IPS-20b (cell line): ENCODE data around the gene ADK.

ENCODE experiments used
- H3K27ac ChIP-seq: one replicate; pipeline ENCODE4 v1.5.1; 2013; ENCODE audit warnings: low read length
- H3K27me3 ChIP-seq: 2 replicates; pipeline ENCODE4 v1.6.1; 2013; ENCODE audit warnings: mild to moderate bottlenecking, low read length, inconsistent platforms; ENCODE audit not compliant: insufficient read depth
- H3K36me3 ChIP-seq: 2 replicates; pipeline ENCODE4 v1.6.1; 2013; ENCODE audit warnings: low read depth, mild to moderate bottlenecking, inconsistent platforms, low read length, moderate library complexity; ENCODE audit not compliant: insufficient read depth
- H3K4me1 ChIP-seq: 2 replicates; pipeline ENCODE4 v1.6.1; 2013; ENCODE audit warnings: mild to moderate bottlenecking, control low read depth, inconsistent platforms, low read length, moderate library complexity; ENCODE audit not compliant: insufficient read depth
- H3K4me3 ChIP-seq: 2 replicates; pipeline ENCODE4 v1.5.1; 2013; ENCODE audit warnings: mild to moderate bottlenecking, low read length, inconsistent platforms
- H3K9ac ChIP-seq: 2 replicates; pipeline ENCODE4 v1.6.1; 2013; ENCODE audit warnings: low read depth, mild to moderate bottlenecking, inconsistent platforms, low read length, moderate library complexity
- H3K9me3 ChIP-seq: 2 replicates; pipeline ENCODE4 v1.6.1; 2013; ENCODE audit warnings: mild to moderate bottlenecking, low read depth, low read length, inconsistent platforms; ENCODE audit not compliant: insufficient read depth

ADK gene

DNA sequence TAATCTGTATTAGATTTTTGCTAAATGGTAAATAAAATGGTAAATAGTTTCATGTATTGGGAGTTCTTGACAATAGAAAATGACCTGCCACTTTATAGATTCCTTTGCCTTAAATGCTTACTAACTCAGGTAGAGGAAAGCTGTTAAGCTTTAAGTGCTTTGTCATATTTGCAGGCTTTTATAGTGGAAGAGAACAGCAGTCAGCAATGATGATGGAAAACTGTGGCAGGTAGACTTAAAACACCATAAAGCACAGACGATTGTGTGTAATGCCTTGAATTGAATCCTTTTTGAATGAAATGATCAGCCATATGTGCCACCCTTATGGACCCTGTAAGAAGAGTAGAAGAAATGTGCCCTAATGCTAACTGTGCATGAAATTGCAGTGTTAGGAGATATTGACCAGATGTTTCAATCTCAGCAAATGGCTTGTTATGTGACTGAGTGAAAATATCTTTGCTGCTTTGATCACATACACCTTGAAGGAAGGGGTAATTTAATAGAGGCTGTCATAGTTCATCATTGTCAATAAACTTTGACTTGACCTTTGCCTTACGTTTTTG, 230.4 kb downstream of the ADK start:
- Histone ChIP-seq H3K9ac (no peak overlapping the region), H3K27me3 (no peaks in the 10 kb centered on the region), H3K27ac (no peak overlapping the region), H3K4me1 (no peaks in the 10 kb centered on the region), H3K9me3 (no peaks in the 10 kb centered on the region), H3K36me3 (no peaks in the 10 kb centered on the region), H3K4me3 (no peak overlapping the region)

DNA sequence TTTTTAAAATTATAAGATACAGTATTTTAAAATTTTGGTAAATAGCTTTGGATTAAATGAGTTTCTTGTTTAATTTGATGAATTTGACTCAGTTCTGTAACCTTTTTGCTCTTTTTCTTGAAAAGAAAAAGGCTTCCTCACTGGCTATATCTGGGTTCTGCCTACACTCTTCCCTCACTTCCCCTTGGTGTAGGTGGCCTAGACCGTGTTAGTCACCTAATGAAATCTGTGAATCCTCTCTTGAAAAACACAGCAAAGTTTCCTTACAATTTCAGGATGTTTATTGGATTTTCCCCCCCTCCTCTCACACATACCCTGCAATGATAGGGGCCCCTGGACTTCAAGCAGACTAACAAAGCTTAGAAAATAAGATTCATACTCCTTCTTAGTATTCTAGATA, 231.6 kb downstream of the ADK start:
- Histone ChIP-seq H3K36me3 (no peaks in the 10 kb centered on the region), H3K9me3 (no peaks in the 10 kb centered on the region), H3K4me1 (no peaks in the 10 kb centered on the region), H3K27ac (no peak overlapping the region), H3K9ac (no peak overlapping the region), H3K27me3 (no peaks in the 10 kb centered on the region), H3K4me3 (no peak overlapping the region)

DNA sequence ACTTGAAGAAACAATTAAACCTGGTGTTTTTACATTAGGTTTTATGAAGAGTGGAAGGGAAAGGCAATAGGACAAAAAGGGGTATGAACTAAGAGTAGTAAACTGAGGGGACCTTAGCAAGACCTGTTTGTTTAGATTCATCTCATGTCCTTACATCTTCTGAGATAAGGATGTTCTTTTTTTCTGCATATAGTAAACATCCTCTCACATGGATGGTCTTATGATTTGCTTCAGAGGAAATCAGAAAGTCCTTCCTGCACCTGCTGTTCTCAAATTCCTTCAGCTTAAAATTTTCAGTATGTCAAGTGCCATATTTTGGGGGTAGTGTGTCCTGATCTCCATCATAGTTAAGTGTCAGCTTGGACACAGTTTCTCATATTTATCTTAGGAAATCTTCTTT, 232.6 kb downstream of the ADK start:
- H3K27ac ChIP-seq = no peak overlapping the region
- no peaks in the 10 kb centered on the region for H3K36me3 ChIP-seq
- H3K4me3 ChIP-seq = no peak overlapping the region
- H3K9ac ChIP-seq = no peak overlapping the region
- no peaks in the 10 kb centered on the region for H3K27me3 ChIP-seq
- H3K9me3 ChIP-seq = no peaks in the 10 kb centered on the region
- no peaks in the 10 kb centered on the region for H3K4me1 ChIP-seq

DNA sequence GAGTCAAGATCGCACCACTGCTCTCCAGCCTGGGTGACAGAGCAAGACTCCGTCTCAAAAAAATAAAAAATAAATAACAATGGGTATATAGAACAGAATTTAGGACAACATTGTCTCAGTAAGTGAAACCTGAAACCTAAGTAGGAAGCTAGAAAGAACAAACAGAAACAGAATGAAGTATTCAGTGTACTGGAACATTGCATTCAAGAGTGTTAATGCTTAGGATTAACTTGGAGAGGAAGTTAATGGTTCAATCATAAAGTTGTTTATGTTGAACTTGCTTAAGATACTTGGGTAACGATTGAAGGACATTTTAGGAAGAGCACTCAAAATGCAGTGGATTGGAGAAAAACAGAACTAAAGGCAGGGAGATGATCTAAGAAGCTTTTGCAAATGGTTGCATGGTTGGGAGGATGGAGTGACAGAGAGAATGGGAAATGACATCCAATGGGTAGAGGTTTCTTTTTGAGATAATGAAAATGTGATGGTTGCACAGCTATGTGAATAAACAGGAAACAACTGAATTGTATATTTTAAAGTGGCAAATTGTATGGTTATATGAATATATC, 233.7 kb downstream of the ADK start:
- Histone ChIP-seq H3K27ac (no peak overlapping the region), H3K36me3 (no peaks in the 10 kb centered on the region), H3K27me3 (no peaks in the 10 kb centered on the region), H3K9ac (no peak overlapping the region), H3K4me1 (no peaks in the 10 kb centered on the region), H3K9me3 (no peaks in the 10 kb centered on the region), H3K4me3 (no peak overlapping the region)

DNA sequence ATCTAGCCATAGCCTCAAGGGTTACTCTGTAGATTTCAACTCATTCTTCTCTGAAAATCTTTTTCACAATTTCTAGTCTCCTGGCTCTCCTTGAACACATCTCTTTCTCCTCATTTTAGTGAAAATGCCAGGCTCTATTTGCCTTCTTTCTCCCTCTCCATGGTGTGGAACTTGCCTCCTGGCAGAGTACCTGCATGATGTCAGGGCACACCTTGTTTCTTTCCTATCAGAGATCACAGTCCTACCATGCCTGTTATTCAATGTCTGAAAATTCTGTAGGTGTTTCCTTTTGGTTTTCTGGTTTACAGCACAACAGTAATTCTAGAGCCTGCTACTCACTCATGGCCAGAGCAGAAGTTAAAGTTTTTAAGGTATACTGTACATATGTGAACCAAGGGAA, 237.8 kb downstream of the ADK start:
- Histone ChIP-seq H3K4me1 (no peaks in the 10 kb centered on the region), H3K27me3 (no peaks in the 10 kb centered on the region), H3K4me3 (no peak overlapping the region)

DNA sequence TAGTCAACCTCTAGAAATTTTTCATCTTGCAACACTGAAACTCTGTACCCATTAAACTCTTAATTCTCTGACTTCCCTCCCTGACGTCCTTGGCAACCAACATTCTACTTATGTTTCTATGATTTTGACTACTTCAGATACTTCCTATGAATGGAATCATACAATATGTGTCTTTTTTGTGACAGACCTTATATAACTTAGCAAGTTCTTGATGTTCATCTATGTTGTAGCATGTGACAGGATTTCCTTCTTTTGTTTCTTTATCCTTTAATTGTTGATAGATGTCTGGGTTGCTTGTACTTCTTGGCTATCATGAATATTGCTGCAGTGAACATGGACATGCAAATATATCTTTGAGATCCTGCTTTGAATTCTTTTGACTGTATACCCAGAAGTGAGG, 240.8 kb downstream of the ADK start:
- no peak overlapping the region for H3K4me3 ChIP-seq
- H3K36me3 ChIP-seq = no peaks in the 10 kb centered on the region
- no peaks in the 10 kb centered on the region for H3K9me3 ChIP-seq
- H3K27me3 ChIP-seq = no peaks in the 10 kb centered on the region
- H3K9ac ChIP-seq = no peak overlapping the region
- H3K4me1 ChIP-seq = no peaks in the 10 kb centered on the region
- H3K27ac ChIP-seq = no peak overlapping the region

More for the DNA sequence above, 237.8 kb downstream of the ADK start:
- H3K27ac ChIP-seq = no peak overlapping the region
- no peaks in the 10 kb centered on the region for H3K9me3 ChIP-seq
- no peak overlapping the region for H3K9ac ChIP-seq
- no peaks in the 10 kb centered on the region for H3K36me3 ChIP-seq

DNA sequence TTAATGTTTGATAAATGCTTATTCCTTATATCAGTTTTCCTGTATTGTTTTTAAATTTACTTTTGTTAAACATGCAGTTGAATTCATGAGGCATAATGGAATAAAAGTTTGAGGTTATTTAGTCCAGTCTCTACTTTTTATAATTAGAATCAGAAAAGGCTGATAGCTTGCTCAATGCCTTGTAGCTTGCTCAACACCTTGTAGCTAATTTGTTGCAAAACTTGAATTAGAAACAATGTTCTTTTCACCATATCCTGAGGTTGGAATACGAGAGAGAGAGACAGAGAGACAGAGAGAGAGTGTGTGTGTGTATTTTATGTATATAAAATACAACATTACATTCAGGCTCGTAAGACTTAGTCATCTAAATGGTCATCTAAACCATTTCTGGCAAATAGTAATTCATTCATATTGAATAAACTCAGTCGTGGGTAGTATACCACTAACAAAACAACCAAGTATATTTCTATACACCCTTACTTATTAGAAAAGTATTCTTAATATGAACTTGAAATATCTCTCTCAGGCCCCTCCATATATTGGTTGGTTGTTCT, 243.5 kb downstream of the ADK start:
- no peaks in the 10 kb centered on the region for H3K4me1 ChIP-seq
- no peak overlapping the region for H3K4me3 ChIP-seq
- no peaks in the 10 kb centered on the region for H3K9me3 ChIP-seq
- no peak overlapping the region for H3K27ac ChIP-seq
- no peaks in the 10 kb centered on the region for H3K27me3 ChIP-seq
- no peak overlapping the region for H3K9ac ChIP-seq
- H3K36me3 ChIP-seq = no peaks in the 10 kb centered on the region

DNA sequence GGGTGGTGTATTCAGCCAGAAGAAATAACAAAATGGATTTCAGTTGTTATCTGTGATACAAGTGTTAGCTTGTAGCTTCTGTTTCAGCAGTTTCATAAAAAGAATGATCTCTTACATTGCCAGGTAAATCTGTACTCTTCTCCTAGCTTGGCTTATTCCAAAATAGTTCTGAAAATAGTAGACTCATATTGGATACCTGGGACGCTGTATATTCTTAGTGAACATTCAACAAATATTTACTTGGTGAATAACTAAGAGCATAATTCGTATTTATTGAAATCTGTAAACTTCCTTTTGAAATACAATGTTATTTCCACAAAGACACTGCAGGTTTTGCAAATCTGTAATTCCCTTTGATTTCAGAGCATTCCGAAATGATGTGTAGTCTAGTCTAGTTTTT, 249.2 kb downstream of the ADK start:
- H3K4me1 ChIP-seq = no peaks in the 10 kb centered on the region
- no peak overlapping the region for H3K4me3 ChIP-seq
- H3K9me3 ChIP-seq = peaks cover 6% of the 10 kb centered on the region; the same call in 1 of the 2 replicates
- H3K9ac ChIP-seq = no peak overlapping the region
- no peak overlapping the region for H3K27ac ChIP-seq
- no peaks in the 10 kb centered on the region for H3K27me3 ChIP-seq
- H3K36me3 ChIP-seq = no peaks in the 10 kb centered on the region; the same call in 1 of the 2 replicates

DNA sequence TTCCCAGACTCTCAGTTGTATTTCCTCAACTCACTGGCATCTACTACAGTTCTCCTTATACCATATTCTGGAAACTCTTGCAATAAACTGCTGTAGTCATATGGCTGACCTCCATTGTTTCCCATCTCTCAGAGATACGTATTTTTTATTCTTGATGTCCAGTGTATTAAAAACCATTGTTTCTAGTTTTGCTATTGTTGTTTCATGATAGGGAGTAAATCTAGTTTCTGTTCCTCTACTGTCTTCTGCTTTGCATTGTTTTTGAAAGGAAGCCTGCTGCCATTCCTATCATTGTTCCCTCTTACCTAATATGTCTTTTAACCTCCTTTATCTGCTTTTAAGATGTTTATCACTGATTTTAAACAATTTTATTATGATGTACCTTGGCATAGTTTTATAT, 255.0 kb downstream of the ADK start:
- Histone ChIP-seq H3K36me3 (no peaks in the 10 kb centered on the region), H3K4me1 (no peaks in the 10 kb centered on the region), H3K4me3 (no peak overlapping the region), H3K27ac (no peak overlapping the region), H3K9me3 (peaks cover 6% of the 10 kb centered on the region; the same call in 1 of the 2 replicates), H3K27me3 (no peaks in the 10 kb centered on the region), H3K9ac (no peak overlapping the region)

DNA sequence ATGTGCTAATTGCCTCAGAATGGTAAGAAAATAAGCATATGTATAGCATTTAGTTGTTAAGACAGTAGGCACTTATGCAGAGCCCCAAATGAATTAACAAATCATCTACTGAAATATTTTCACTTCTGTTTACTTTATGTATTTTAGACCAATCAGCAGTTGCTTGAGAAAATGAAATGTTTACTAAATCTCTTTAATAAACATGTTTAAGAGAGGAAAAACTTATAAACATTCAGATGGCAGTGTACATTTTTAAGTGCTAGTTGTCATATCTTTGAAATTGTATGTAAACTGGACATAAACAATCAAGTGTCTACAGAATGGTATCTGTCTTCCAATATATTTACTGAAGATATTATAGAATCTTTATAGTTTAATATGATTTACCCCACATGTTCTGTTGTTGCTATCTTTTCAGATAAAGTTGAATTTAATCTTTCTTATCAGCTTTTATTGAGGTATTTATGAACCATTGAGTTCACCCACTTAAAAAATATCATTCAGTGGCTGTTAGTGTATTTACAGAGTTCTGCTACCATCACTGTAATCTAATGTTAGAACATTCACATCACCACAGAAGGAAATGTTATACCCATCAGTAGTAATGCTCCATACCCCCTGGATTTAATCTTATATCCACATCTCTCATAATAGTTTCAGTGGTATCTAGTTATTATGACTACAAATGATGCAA, 264.3 kb downstream of the ADK start:
- H3K27ac ChIP-seq = no peak overlapping the region
- no peaks in the 10 kb centered on the region for H3K27me3 ChIP-seq
- H3K9ac ChIP-seq = no peak overlapping the region
- no peak overlapping the region for H3K4me3 ChIP-seq
- no peaks in the 10 kb centered on the region for H3K9me3 ChIP-seq
- peaks cover 29% of the 10 kb centered on the region for H3K4me1 ChIP-seq
- peaks cover 6% of the 10 kb centered on the region for H3K36me3 ChIP-seq

DNA sequence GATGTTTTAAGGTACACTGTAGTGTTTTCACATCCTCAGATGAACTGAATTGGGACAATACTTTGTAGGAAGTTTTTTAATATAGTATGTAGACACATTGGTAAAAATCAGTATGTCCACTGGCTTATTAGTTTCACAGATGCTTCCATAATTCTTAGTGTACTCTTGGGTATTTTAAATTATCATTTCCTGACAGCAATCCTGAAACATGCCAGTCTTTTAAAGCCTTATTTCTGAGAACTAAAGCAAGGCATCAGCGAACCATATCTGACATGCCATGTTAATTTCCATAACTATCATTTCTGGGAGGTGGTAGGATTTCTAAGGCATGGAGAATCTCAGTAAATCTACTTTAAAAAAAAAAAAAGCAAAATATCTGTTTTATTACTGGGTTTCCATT, 266.4 kb downstream of the ADK start:
- H3K27ac ChIP-seq = no peak overlapping the region
- H3K36me3 ChIP-seq = no peaks in the 10 kb centered on the region
- no peak overlapping the region for H3K4me3 ChIP-seq
- H3K4me1 ChIP-seq = peaks cover 46% of the 10 kb centered on the region
- H3K27me3 ChIP-seq = no peaks in the 10 kb centered on the region
- no peak overlapping the region; the same call in 1 of the 2 replicates for H3K9ac ChIP-seq
- H3K9me3 ChIP-seq = no peaks in the 10 kb centered on the region
